ENCODE measurements around the gene SNAPC1. TPM values are rescaled to one million over a fixed set of nuclear protein-coding genes. Genes with fewer than 3 reads are reported as not detected.

The SNAPC1 gene
- total and polyA plus RNA-seq, 2 donors from 2014 or later: 4.4 to 7.2 TPM

- Histone ChIP-seq H3K9ac (ENCODE audit: low read length in 3 of 3) (no peak overlapping the region), H3K9me3 (ENCODE audit: control insufficient read depth in 2 of 3, insufficient read depth in 1 of 3, low read length in 3 of 3) (no peaks in the 10 kb centered on the region), H3K4me1 (ENCODE audit: control insufficient read depth in 2 of 3, insufficient read depth in 2 of 3, low read depth in 1 of 3, low read length in 3 of 3) (no peaks in the 10 kb centered on the region), H3K4me3 (ENCODE audit: low read length in 3 of 3) (no peak overlapping the region), H3K36me3 (ENCODE audit: control insufficient read depth in 2 of 3, insufficient read depth in 3 of 3, low read length in 3 of 3) (peaks cover 8 to 33% (median 18%) of the 10 kb centered on the region in 3 donors), H3K27me3 (ENCODE audit: control insufficient read depth, insufficient read depth, low read length) (no peaks in the 10 kb centered on the region), H3K27ac (ENCODE audit: low read depth in 2 of 2, low read length in 2 of 2) (no peak overlapping the region)
- no peak for TF ChIP-seq CTCF (IDR thresholded peaks at IDR 0.05; ENCODE audit: borderline replicate concordance, extremely low read depth, insufficient read depth)
- DNase-seq (no peak), FAIRE-seq (no peak)
- intact Hi-C loops (cut with DNase I): no loop called here
Measured at GRCh38 chr14:61746881-61747280, 15.3 kb upstream of the SNAPC1 start.

- H3K9me3 ChIP-seq (ENCODE audit: control insufficient read depth in 2 of 3, insufficient read depth in 1 of 3, low read length in 3 of 3): no peaks in the 10 kb centered on the region
- DNase-seq: no peak
- no peak overlapping the region for H3K9ac ChIP-seq (ENCODE audit: low read length in 3 of 3)
- no peaks in the 10 kb centered on the region for H3K27me3 ChIP-seq (ENCODE audit: control insufficient read depth, insufficient read depth, low read length)
- H3K4me3 ChIP-seq (ENCODE audit: low read length in 3 of 3): no peak overlapping the region
- intact Hi-C loops (cut with DNase I): no loop called here
- no peak for FAIRE-seq
- H3K36me3 ChIP-seq (ENCODE audit: control insufficient read depth in 2 of 3, insufficient read depth in 3 of 3, low read length in 3 of 3): peaks cover 5 to 28% (median 13%) of the 10 kb centered on the region in 3 donors
- TF ChIP-seq CTCF (IDR thresholded peaks at IDR 0.05; ENCODE audit: borderline replicate concordance, extremely low read depth, insufficient read depth): no peak
- no peaks in the 10 kb centered on the region for H3K4me1 ChIP-seq (ENCODE audit: control insufficient read depth in 2 of 3, insufficient read depth in 2 of 3, low read depth in 1 of 3, low read length in 3 of 3)
- no peak overlapping the region for H3K27ac ChIP-seq (ENCODE audit: low read depth in 2 of 2, low read length in 2 of 2)
Measured at GRCh38 chr14:61747342-61747741, 14.9 kb upstream of the SNAPC1 start.

GRCh38 chr14:61749264-61749663, 13.0 kb upstream of the SNAPC1 start:
- intact Hi-C loops (cut with DNase I): no loop called here
- Histone ChIP-seq H3K36me3 (ENCODE audit: control insufficient read depth in 2 of 3, insufficient read depth in 3 of 3, low read length in 3 of 3) (peaks cover 4 to 18% (median 9%) of the 10 kb centered on the region in 3 donors), H3K27ac (ENCODE audit: low read depth in 2 of 2, low read length in 2 of 2) (no peak overlapping the region), H3K4me1 (ENCODE audit: control insufficient read depth in 2 of 3, insufficient read depth in 2 of 3, low read depth in 1 of 3, low read length in 3 of 3) (no peaks in the 10 kb centered on the region), H3K4me3 (ENCODE audit: low read length in 3 of 3) (no peak overlapping the region), H3K9me3 (ENCODE audit: control insufficient read depth in 2 of 3, insufficient read depth in 1 of 3, low read length in 3 of 3) (no peaks in the 10 kb centered on the region), H3K9ac (ENCODE audit: low read length in 3 of 3) (no peak overlapping the region), H3K27me3 (ENCODE audit: control insufficient read depth, insufficient read depth, low read length) (no peaks in the 10 kb centered on the region)
- DNase-seq: no peak
- no peak for TF ChIP-seq CTCF (IDR thresholded peaks at IDR 0.05; ENCODE audit: borderline replicate concordance, extremely low read depth, insufficient read depth)
- no peak for FAIRE-seq

GRCh38 chr14:61749867-61750266, 12.4 kb upstream of the SNAPC1 start:
- H3K9ac ChIP-seq (ENCODE audit: low read length in 3 of 3): no peak overlapping the region
- FAIRE-seq: no peak
- DNase-seq: peak in 2 of 5 donors; percentile 20 to 29
- H3K4me1 ChIP-seq (ENCODE audit: control insufficient read depth in 2 of 3, insufficient read depth in 2 of 3, low read depth in 1 of 3, low read length in 3 of 3): no peaks in the 10 kb centered on the region
- intact Hi-C loops (cut with DNase I): no loop called here
- H3K4me3 ChIP-seq (ENCODE audit: low read length in 3 of 3): no peak overlapping the region
- H3K36me3 ChIP-seq (ENCODE audit: control insufficient read depth in 2 of 3, insufficient read depth in 3 of 3, low read length in 3 of 3): peaks cover 4 to 16% (median 9%) of the 10 kb centered on the region in 3 donors
- no peak overlapping the region for H3K27ac ChIP-seq (ENCODE audit: low read depth in 2 of 2, low read length in 2 of 2)
- TF ChIP-seq CTCF (IDR thresholded peaks at IDR 0.05; ENCODE audit: borderline replicate concordance, extremely low read depth, insufficient read depth): no peak
- no peaks in the 10 kb centered on the region for H3K9me3 ChIP-seq (ENCODE audit: control insufficient read depth in 2 of 3, insufficient read depth in 1 of 3, low read length in 3 of 3)
- no peaks in the 10 kb centered on the region for H3K27me3 ChIP-seq (ENCODE audit: control insufficient read depth, insufficient read depth, low read length)
